Osteocyte (in vitro differentiated cells): ENCODE data around the gene IGFL1. TPM values are rescaled to one million over a fixed set of nuclear protein-coding genes. Genes with fewer than 3 reads are reported as not detected.
"Not testable (repeated sequence)": the region's sequence is repeated elsewhere in the genome, so short reads cannot be mapped to it uniquely, and the experiment has no call there.

Experiments used
- DNase-seq: peaks from one replicate; pipeline ENCODE4 v3.0.0; 2021; ENCODE audit warnings: mixed read lengths; ENCODE audit not compliant: unreplicated experiment; ENCODE audit errors: extremely low spot score
- H3K27ac Mint-ChIP-seq: one replicate; pipeline ENCODE4 v1.8.0; 2021; ENCODE audit warnings: mild to moderate bottlenecking, mixed read lengths; ENCODE audit not compliant: unreplicated experiment
- H3K27me3 Mint-ChIP-seq: one replicate; pipeline ENCODE4 v1.8.0; 2021; ENCODE audit warnings: mixed read lengths; ENCODE audit not compliant: unreplicated experiment
- H3K36me3 Mint-ChIP-seq: one replicate; pipeline ENCODE4 v1.8.0; 2021; ENCODE audit warnings: mixed read lengths; ENCODE audit not compliant: unreplicated experiment
- H3K4me1 Mint-ChIP-seq: one replicate; pipeline ENCODE4 v1.8.0; 2021; ENCODE audit warnings: mixed read lengths; ENCODE audit not compliant: unreplicated experiment
- H3K4me3 Mint-ChIP-seq: one replicate; pipeline ENCODE4 v1.8.0; 2021; ENCODE audit warnings: mild to moderate bottlenecking, moderate library complexity, mixed read lengths; ENCODE audit not compliant: unreplicated experiment
- H3K9me3 Mint-ChIP-seq: one replicate; pipeline ENCODE4 v1.8.0; 2021; ENCODE audit warnings: mixed read lengths; ENCODE audit not compliant: unreplicated experiment
- total RNA-seq: library from RNA; stranded (reverse); gene quantifications from 2 replicates; pipeline ENCODE4 v1.2.1, GENCODE V29; 2021
- TF ChIP-seq, protein P1 (sequence below): fragments of 200-600 bp; sonication (generic); IDR thresholded peaks from 2 replicates; pipeline ENCODE4 v1.5.0; 2021; ENCODE audit warnings: antibody characterized with exemption, mild to moderate bottlenecking, moderate library complexity

The IGFL1 gene
- total RNA-seq, 1 donor from 2014 or later: not detected

- no peaks in the 10 kb centered on the region for H3K36me3 Mint-ChIP-seq
- H3K27ac Mint-ChIP-seq: no peak overlapping the region
- TF ChIP-seq, protein P1, sequence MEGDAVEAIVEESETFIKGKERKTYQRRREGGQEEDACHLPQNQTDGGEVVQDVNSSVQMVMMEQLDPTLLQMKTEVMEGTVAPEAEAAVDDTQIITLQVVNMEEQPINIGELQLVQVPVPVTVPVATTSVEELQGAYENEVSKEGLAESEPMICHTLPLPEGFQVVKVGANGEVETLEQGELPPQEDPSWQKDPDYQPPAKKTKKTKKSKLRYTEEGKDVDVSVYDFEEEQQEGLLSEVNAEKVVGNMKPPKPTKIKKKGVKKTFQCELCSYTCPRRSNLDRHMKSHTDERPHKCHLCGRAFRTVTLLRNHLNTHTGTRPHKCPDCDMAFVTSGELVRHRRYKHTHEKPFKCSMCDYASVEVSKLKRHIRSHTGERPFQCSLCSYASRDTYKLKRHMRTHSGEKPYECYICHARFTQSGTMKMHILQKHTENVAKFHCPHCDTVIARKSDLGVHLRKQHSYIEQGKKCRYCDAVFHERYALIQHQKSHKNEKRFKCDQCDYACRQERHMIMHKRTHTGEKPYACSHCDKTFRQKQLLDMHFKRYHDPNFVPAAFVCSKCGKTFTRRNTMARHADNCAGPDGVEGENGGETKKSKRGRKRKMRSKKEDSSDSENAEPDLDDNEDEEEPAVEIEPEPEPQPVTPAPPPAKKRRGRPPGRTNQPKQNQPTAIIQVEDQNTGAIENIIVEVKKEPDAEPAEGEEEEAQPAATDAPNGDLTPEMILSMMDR: no peak
- no peak for DNase-seq
- peaks cover 19% of the 10 kb centered on the region for H3K27me3 Mint-ChIP-seq
- H3K4me3 Mint-ChIP-seq: no peak overlapping the region
- H3K4me1 Mint-ChIP-seq: peaks cover 34% of the 10 kb centered on the region
- no peaks in the 10 kb centered on the region for H3K9me3 Mint-ChIP-seq
These were observed 8.4 kb upstream of the IGFL1 start for GRCh38 chr19:46221152-46221551.

DNA sequence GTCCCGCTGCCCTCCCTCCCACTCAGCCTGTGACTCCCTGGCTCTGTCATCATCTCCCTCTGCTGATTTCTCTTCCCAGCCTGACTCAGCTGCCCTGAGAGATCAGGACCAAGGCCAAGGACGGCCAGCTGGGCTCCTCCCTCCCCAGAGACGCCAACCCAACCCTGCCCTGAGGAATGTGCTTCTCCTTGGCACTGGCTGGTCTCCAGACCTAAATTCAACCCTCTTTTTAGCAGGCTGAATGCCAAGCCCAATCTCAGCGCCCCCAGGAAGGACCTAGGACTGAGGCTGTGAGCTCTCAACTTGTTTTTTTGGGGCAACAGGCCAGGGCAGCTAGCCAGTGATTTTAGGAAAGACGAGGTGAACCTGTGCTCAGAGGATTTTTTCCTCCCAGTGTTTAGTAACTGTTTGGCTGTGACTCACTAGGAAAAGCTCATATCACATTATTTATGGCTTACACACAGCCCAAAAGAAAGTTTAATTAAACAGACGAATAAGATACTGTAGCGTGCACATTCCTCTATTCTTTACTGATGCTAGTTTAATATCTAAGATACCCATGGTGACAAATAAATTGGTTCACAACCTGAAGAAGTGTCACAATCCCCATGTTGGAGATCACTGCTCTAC, 7.4 kb upstream of the IGFL1 start:
- peaks cover 44% of the 10 kb centered on the region for H3K4me1 Mint-ChIP-seq
- H3K27ac Mint-ChIP-seq: no peak overlapping the region
- peaks cover 16% of the 10 kb centered on the region for H3K27me3 Mint-ChIP-seq
- no peaks in the 10 kb centered on the region for H3K9me3 Mint-ChIP-seq
- TF ChIP-seq, protein P1: no peak
- no peaks in the 10 kb centered on the region for H3K36me3 Mint-ChIP-seq
- no peak overlapping the region for H3K4me3 Mint-ChIP-seq
- DNase-seq: no peak

DNA sequence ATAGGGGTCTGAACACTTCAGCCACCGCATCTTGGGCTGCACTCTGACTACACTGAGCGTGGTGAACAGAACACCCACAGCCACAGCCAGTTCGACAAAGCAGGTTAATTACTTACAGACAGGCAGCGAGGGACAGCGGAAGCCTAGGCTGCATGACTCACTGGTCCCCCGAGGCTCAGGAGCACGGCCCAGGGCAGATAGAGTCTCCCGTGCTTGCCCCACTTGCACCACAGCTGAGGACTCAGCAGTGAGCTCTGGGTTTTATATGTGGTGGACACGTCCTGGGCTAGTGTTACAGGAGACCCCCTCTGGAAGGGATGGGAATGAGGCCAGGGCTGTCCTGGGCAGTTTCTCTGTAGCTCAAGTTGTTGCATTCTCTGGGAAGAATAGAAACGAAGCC, 5.8 kb upstream of the IGFL1 start:
- not testable (repeated sequence) for H3K36me3 Mint-ChIP-seq, H3K27ac Mint-ChIP-seq, DNase-seq

DNA sequence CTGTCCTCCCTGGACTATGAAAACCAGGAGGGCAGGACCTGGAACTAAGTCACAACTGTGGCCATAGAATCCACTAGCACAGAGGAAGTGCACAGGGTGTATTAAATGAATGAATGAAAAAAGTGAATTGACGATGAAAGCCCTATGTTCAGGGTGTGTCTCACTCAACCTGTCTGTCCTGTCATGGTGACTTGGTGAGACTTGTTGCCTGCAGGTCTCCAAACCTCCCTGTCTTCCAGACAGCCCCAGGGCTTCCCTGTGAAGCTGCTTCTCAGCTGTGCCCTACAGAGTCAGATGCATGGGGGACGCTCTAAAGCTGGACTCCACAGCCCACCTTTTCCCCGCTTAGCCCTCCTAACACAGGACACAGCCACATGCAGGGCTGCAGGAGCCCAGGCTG, 4.8 kb upstream of the IGFL1 start:
- no peak overlapping the region for H3K27ac Mint-ChIP-seq
- H3K9me3 Mint-ChIP-seq: no peaks in the 10 kb centered on the region
- H3K36me3 Mint-ChIP-seq: no peaks in the 10 kb centered on the region
- H3K4me3 Mint-ChIP-seq: no peak overlapping the region
- no peak for DNase-seq
- TF ChIP-seq, protein P1: no peak
- peaks cover 47% of the 10 kb centered on the region for H3K4me1 Mint-ChIP-seq
- peaks cover 20% of the 10 kb centered on the region for H3K27me3 Mint-ChIP-seq

More for the DNA sequence above, 5.8 kb upstream of the IGFL1 start:
- not testable (repeated sequence) for H3K9me3 Mint-ChIP-seq, H3K4me3 Mint-ChIP-seq
- Mint-ChIP-seq H3K4me1 (peaks cover 47% of the 10 kb centered on the region), H3K27me3 (peaks cover 12% of the 10 kb centered on the region)

- TF ChIP-seq, protein P1: no peak
- H3K27me3 Mint-ChIP-seq: peaks cover 25% of the 10 kb centered on the region
- H3K9me3 Mint-ChIP-seq: no peaks in the 10 kb centered on the region
- H3K27ac Mint-ChIP-seq: no peak overlapping the region
- no peak overlapping the region for H3K4me3 Mint-ChIP-seq
- no peak for DNase-seq
- H3K4me1 Mint-ChIP-seq: peaks cover 47% of the 10 kb centered on the region
- no peaks in the 10 kb centered on the region for H3K36me3 Mint-ChIP-seq
These were observed 4.0 kb upstream of the IGFL1 start for GRCh38 chr19:46225558-46226004.
